ENCODE data around the gene FSTL4.

- TF ChIP-seq, protein P1, sequence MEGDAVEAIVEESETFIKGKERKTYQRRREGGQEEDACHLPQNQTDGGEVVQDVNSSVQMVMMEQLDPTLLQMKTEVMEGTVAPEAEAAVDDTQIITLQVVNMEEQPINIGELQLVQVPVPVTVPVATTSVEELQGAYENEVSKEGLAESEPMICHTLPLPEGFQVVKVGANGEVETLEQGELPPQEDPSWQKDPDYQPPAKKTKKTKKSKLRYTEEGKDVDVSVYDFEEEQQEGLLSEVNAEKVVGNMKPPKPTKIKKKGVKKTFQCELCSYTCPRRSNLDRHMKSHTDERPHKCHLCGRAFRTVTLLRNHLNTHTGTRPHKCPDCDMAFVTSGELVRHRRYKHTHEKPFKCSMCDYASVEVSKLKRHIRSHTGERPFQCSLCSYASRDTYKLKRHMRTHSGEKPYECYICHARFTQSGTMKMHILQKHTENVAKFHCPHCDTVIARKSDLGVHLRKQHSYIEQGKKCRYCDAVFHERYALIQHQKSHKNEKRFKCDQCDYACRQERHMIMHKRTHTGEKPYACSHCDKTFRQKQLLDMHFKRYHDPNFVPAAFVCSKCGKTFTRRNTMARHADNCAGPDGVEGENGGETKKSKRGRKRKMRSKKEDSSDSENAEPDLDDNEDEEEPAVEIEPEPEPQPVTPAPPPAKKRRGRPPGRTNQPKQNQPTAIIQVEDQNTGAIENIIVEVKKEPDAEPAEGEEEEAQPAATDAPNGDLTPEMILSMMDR (IDR thresholded peaks at IDR 0.05; ENCODE audit: borderline replicate concordance, extremely low read depth, low read length, poor library complexity, severe bottlenecking): no peak
- no peak for TF ChIP-seq EZH2 (IDR thresholded peaks at IDR 0.05; ENCODE audit: borderline replicate concordance, low read depth, low read length, severe bottlenecking)
These were observed 361.8 kb downstream of the FSTL4 start for GRCh38 chr5:133250527-133250926.
